22Rv1 (cell line): ENCODE results near the gene OXCT1.

Experiments
- CTCF ChIP-seq: fragments of 450-650 bp; IDR thresholded peaks from 2 replicates; pipeline ENCODE4 v1.5.1; 2017; ENCODE audit warnings: mild to moderate bottlenecking
- ZFX ChIP-seq: fragments of 450-650 bp; IDR thresholded peaks from 2 replicates; pipeline ENCODE4 v1.6.1; 2017; ENCODE audit warnings: antibody characterized with exemption, borderline replicate concordance

- no peak for TF ChIP-seq CTCF
- TF ChIP-seq ZFX, result no peak
Measured at GRCh38 chr5:41812156-41812555, 58.1 kb downstream of the OXCT1 start.
